Retina (tissue), 1 donor: ENCODE data around the gene DMRT1.

ENCODE experiments used
- DNase-seq: peaks from one replicate; pipeline ENCODE4 v3.0.0-alpha.2; 2016

Gene DMRT1

GRCh38 chr9:841371-842209, at the start of gene DMRT1:
DMRT1 (plus strand) TSS chr9:841697; CDS start chr9:841839, 142 bp downstream.
- DNase-seq: peak; percentile 78

- no peak for DNase-seq
Measured at GRCh38 chr9:792331-793260, 48.9 kb upstream of the DMRT1 start.

DNA sequence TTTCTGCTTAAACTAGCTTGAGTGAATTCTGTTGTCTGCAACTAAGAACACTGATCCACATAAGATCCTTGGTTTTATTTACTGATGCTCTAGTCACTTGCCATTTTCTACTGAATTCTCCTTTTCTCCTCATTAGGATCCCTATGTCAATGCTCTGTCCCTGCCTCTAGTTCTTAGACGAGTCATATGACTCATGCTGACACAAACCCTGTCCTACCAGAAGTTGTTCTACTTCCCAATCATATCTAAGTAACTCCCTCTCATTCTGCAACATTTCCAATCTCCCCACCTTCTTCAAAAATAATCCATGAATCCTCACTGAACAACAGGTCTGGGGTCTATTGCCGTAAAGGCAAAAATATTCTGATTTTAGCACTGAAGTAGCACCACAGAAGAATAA, 47.1 kb upstream of the DMRT1 start:
- no peak for DNase-seq

- no peak for DNase-seq
Measured at GRCh38 chr9:795869-796268, 45.6 kb upstream of the DMRT1 start.

DNA sequence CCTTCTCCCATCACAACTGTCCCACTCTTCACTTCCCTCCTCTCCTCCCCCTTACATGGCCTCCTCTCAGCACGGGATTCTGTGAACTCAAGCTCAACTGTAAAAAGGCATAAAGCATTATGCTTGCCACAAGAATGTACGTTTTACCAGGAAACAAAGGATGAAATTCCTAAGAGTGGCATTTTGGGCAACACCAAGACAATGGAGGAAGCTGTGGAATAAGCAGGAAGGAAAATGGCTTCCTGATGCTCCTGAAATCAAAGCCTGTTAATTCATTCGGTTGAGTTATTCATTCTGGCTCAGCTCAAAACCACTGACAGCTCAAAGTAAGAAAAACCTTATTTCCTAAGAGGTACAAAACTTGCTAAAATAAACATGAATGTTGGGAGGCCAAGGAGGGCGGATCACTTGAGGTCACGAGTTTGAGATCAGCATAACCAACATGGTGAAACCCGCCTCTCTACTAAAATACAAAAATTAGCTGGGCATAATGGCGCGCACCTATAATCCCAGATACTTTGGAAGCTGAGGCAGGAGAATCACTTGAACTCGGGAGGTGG, 40.8 kb upstream of the DMRT1 start:
- no peak for DNase-seq

DNA sequence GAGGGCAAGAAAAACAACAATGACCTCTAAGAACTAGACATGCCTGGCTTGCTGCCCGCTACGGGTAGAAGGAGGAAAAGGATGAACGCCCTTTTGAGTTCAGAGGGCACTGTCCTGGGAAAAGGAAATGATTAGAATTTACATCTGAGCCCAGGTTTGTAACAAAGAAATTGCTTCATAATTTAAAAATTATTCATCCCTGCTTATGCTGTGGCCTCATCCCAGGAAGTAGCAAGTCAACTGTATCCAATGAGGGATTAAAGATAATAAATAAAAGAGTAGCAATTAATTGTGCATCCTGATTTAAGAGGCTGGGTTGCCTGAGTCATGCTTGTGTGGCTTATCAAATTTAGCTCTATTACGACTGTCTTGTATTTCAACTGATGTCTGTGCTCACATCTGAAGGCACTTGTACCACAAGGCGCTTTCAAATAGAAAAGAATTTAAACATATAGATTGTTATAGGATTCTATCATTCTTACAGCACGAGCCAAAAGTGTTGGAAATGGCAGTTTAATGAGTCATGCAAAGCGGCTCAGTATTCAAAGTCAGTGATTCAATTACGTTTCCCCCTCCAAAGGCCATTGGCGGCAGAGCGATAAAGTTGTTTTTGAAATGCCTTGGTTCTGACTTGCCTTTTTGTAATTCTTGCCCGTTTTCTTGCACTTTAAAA, 40.0 kb upstream of the DMRT1 start:
- DNase-seq: no peak

DNA sequence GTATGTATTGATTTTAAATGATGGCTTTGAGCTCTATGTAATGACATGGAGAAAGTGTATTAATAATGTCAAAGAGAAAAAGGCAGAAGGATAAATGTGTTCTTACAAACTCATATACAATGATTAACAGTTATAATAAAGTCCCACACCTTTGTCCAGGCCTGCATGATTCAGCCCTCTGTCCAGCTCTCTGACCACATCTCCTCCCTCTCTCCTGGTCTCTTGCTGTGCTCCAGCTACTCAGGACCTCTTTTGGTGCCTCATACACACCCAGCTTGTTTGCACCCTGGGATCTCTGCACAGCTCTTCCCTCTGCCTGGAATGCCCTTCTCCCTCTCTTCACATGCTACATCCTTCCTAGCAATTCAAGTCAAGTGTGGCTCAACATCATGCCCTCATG, 37.5 kb upstream of the DMRT1 start:
- DNase-seq: no peak

GRCh38 chr9:805151-805550, 36.3 kb upstream of the DMRT1 start:
- DNase-seq: no peak

GRCh38 chr9:806285-807156, 35.0 kb upstream of the DMRT1 start:
- peak; percentile 46 for DNase-seq

DNA sequence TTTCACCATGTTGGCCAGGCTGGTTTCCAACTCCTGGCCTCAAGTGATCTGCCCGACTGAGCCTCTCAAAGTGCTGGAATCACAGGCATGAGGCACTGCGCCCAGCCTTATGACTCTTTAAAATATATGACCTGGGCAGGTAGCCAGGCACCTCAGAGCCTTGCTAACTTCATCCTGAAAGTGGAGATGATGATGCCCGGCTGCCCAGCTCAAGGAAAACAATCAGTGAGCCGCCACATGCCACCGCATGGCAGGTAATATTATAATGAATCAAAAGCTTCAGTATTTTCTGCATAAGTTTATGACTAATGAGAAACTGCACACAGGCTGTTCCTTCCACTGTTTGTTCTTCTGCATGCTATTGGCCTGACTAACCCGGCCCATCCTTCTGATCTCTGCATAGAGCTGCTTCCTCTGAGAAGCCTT, 30.4 kb upstream of the DMRT1 start:
- no peak for DNase-seq

GRCh38 chr9:818958-819357, 22.5 kb upstream of the DMRT1 start:
- DNase-seq: no peak

DNA sequence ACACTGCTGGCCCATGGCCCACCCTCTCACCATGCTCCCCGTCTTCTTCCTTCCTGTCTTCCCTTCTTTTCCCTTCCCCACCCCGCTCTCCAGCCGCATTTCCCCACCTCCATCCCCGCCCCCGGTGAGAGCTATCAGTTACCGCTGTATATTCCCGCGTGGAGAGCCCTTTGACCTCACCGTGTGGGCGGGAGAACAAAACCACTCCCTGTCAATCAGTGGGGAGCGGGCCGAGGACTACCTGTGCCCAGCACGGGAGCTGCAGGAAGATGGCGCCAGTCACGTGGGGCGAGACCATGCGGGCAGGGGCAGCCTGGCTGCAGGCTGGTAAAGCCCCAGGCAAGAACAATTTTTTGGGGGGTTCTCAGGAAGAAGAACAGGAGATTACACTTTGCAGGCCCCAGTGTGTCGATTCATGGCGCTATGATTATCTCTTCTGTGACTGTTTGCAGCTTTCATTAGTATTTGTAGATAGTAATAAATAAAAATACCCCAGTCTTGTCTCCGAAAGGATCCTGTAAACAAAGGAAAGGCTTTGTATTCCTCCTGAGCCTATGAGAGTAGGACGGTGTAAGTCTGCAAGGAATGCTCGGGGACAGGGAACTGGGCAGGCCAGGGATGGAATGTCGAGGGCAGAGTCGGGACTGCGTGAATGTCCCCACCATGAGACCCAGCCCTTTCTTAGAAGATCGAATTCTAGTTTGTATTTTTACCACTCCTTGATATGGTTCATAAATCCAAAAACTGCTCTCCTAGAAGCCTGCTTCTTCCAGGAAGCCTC, 14.8 kb upstream of the DMRT1 start:
- DNase-seq: no peak

DNA sequence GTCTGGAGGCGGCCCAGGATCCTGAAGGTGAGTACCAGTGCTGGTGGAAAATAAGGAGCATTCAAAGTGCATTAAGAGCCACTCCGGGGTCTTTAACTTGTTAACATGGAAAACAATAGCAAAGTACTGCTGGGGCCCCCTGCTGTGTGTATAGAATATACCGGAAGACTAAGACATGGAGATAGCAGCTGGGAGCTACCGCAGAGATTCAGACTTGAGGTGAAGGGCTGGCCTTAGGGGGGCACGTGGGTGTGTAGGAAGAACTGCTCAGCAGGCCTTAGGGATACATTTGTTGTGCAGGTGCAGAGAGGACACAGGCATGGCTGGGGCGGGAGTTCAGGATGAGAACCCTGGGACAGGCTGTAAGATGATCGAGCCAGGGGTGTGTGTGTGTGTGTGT, 1.2 kb upstream of the DMRT1 start:
- DNase-seq: peak; percentile 20

- DNase-seq: peak; percentile 58
Measured at GRCh38 chr9:842635-843426, 1.3 kb downstream of the DMRT1 start.

GRCh38 chr9:843427-843785, 1.9 kb downstream of the DMRT1 start:
- DNase-seq: no peak

DNA sequence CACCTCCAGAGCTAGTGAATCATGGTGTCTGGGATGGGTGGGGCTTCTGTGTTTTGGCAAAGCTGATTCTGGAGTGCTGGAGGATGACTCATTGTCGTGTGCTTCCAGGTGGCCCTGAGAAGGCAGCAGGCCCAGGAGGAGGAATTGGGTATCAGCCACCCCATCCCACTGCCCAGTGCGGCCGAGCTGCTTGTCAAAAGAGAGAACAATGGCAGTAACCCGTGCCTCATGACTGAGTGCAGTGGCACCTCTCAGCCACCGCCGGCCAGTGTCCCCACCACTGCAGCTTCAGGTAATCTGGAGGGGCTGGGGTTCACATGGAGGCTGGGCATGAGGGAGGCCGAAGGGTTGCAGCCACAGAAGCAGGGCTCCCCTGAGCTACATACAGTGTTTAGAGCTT, 5.4 kb downstream of the DMRT1 start:
- no peak for DNase-seq

DNA sequence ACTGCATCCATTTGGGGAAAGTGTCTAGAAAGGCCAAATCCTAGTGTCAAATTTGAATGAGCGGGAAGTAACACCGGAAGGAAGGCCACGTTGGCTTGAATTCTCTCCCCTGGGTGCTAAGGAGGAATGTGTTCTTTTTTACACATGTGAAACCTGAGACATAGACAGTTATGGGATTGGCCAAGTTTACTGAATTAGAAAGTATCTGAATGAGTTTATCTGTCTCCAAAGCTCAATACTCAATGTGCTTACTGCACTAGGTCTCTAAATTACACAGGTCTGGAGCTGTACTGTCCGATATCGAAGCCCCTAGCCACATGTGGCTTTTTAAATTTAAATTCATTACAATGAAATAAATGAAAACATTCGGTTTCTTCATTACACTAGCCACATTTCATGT, 6.0 kb downstream of the DMRT1 start:
- DNase-seq: no peak

DNA sequence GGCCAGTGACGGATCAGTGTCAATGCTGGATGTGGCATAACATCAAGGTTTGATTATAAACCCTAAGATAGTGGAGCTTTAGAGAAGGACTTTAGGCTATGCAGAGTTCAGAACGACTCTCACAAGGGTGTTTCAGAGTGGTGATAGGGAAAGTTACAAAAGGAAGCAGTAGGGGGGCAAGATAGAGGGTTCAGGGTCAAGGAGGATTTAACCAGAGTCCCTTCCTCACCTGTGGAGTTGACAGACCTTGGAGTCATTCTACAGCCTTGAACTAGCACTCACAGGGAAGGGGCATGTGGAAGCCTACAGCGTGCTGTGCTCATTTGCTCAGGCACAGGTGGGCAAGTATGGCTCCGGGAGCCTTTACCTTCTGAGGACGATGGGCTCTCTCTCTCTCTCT, 7.9 kb downstream of the DMRT1 start:
- no peak for DNase-seq

DNA sequence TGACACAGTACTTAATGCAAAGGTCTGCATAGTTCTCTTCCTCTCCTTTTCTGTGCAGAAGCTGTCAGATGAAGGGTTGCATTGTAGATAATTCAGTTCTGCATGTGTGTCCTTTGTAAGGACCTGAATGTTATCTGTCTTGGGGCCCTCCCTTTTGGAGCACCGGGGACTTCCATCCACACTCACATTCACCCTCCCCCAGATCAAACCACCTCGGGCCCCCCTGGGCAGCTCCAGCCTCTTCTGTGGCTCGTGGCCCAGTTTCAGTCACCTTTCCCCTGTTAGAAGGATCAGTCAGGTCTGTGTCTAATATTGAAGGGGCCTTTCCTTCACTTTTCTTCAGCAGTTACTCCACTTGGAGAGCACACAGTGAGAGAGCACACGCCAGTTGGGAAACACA, 11.0 kb downstream of the DMRT1 start:
- DNase-seq: no peak

DNA sequence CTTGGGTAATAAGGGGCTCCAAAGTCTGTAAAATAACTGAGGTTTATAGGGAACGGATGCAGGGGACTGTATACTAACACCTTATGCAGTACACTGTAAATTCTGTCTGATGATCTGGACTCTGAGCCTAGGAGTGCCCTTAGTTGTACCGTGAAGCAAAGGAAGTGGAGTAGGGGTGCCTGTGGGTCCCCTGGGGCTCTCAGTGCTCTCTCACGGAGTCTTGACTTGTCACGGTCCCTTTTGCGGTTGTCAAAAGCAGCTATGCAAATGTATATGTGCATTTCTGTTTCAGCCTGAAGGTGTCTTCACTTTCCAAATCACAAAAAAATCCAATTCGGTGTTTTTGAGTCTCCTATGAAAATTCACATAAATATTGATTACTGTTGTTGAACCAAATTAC, 17.8 kb downstream of the DMRT1 start:
- DNase-seq: no peak
